ENCODE data around the gene ITGA3. TPM values are rescaled to one million over a fixed set of nuclear protein-coding genes. Genes with fewer than 3 reads are reported as not detected.

Gene ITGA3
- total RNA-seq, 1 experiment from 2014 or later: 1.4 TPM

DNA sequence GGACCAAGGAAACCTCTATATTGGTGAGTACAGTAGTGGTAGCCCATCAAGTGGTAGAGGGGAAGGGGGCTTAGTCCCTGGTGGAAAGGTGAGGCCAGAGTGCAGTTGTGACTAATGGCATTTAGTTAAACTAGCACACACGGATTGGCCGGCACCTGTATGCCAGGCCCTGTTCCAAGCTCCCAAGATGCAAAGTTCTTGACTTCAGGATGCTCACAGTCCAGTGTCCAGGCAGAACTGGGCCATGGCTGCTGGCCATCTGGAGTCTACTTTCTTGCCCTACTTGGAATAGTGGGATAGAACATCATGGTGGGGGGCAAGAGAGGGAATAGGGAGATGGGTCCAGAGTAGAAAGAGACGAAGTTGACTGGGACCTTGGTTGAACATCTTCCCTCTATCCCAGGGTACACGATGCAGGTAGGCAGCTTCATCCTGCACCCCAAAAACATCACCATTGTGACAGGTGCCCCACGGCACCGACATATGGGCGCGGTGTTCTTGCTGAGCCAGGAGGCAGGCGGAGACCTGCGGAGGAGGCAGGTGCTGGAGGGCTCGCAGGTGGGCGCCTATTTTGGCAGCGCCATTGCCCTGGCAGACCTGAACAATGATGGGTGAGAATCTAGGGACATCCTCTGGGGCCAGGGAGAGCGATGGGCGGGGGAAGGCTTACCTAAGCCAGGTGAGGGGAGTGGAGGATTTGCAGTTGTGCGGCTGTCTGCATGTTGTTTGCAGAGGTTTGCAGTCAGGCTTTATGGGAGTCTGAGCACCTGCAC lies 15.2 kb downstream of the ITGA3 start:
- BruUV-seq (replicated peaks): no TSS peak
- DNase-seq (ENCODE audit: low spot score): no peak
- ChIA-PET CTCF (no interaction called here), POLR2A (ENCODE audit: low non-redundant PET) (no interaction called here)
- intact Hi-C loops (cut with micrococcal nuclease; ENCODE audit: unreplicated experiment): no loop called here
- Histone ChIP-seq H3K36me3 (ENCODE audit: insufficient read depth, low read length, poor library complexity, severe bottlenecking) (no peaks in the 10 kb centered on the region), H3K9me3 (ENCODE audit: low read depth, low read length, poor library complexity, severe bottlenecking) (no peaks in the 10 kb centered on the region), H3K4me1 (ENCODE audit: insufficient read depth, low read length, poor library complexity, severe bottlenecking) (no peaks in the 10 kb centered on the region), H3K27ac (ENCODE audit: low read depth, low read length, poor library complexity, severe bottlenecking) (no peak overlapping the region), H3K4me3 (ENCODE audit: low read depth, low read length, poor library complexity, severe bottlenecking) (no peak overlapping the region), H3K27me3 (replicated peaks; ENCODE audit: insufficient read depth, low read depth, low read length, poor library complexity) (no peaks in the 10 kb centered on the region)
- TF ChIP-seq, protein P1, sequence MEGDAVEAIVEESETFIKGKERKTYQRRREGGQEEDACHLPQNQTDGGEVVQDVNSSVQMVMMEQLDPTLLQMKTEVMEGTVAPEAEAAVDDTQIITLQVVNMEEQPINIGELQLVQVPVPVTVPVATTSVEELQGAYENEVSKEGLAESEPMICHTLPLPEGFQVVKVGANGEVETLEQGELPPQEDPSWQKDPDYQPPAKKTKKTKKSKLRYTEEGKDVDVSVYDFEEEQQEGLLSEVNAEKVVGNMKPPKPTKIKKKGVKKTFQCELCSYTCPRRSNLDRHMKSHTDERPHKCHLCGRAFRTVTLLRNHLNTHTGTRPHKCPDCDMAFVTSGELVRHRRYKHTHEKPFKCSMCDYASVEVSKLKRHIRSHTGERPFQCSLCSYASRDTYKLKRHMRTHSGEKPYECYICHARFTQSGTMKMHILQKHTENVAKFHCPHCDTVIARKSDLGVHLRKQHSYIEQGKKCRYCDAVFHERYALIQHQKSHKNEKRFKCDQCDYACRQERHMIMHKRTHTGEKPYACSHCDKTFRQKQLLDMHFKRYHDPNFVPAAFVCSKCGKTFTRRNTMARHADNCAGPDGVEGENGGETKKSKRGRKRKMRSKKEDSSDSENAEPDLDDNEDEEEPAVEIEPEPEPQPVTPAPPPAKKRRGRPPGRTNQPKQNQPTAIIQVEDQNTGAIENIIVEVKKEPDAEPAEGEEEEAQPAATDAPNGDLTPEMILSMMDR (conservative IDR thresholded peaks at IDR 0.05; ENCODE audit: low read depth, low read length): no peak
- TF ChIP-seq EZH2 (IDR thresholded peaks at IDR 0.05; ENCODE audit: borderline replicate concordance, low read depth, low read length, poor library complexity, severe bottlenecking): no peak

DNA sequence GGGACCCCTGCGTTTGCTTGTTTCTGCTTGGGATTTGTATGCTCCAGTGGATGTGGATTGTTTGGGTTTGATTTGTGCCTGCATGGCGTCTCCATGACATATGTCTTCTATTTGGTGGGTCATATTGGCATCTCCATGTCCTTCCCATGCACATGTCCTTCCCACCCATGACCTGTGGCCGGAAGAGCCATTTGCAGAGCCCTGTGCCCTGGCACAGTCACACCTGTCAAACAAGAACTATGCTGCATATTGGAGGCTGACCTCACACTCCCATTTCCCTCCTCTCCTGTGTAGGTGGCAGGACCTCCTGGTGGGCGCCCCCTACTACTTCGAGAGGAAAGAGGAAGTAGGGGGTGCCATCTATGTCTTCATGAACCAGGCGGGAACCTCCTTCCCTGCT lies 15.8 kb downstream of the ITGA3 start:
- intact Hi-C loops (cut with micrococcal nuclease; ENCODE audit: unreplicated experiment): no loop called here
- POLR2A ChIA-PET (ENCODE audit: low non-redundant PET): no interaction called here
- no TSS peak for BruUV-seq (replicated peaks)
- Histone ChIP-seq H3K4me3 (ENCODE audit: low read depth, low read length, poor library complexity, severe bottlenecking) (no peak overlapping the region), H3K9me3 (ENCODE audit: low read depth, low read length, poor library complexity, severe bottlenecking) (no peaks in the 10 kb centered on the region), H3K27me3 (replicated peaks; ENCODE audit: insufficient read depth, low read depth, low read length, poor library complexity) (no peaks in the 10 kb centered on the region), H3K27ac (ENCODE audit: low read depth, low read length, poor library complexity, severe bottlenecking) (no peak overlapping the region), H3K36me3 (ENCODE audit: insufficient read depth, low read length, poor library complexity, severe bottlenecking) (no peaks in the 10 kb centered on the region), H3K4me1 (ENCODE audit: insufficient read depth, low read length, poor library complexity, severe bottlenecking) (no peaks in the 10 kb centered on the region)
- DNase-seq (ENCODE audit: low spot score): no peak
- CTCF ChIA-PET: no interaction called here
- no peak for TF ChIP-seq EZH2 (IDR thresholded peaks at IDR 0.05; ENCODE audit: borderline replicate concordance, low read depth, low read length, poor library complexity, severe bottlenecking)
- TF ChIP-seq, protein P1 (conservative IDR thresholded peaks at IDR 0.05; ENCODE audit: low read depth, low read length): no peak

DNA sequence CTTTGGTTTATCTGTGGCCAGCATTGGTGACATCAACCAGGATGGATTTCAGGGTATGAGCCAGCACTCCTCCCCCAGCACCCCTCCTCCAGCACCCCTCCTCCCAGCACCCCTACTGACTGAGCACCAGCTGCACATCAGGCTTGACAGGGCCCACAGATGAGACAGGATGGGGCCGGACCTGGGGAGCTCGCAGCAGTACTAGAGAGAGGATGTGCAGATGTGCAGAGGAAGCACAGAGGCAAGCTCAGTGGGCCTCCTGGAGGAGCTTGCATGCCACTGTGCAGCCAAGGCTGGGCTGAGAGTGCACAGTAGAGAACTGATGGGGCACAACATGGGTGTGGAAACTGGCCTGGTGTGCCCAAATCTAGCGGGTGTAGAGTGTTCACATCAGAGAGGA lies 16.2 kb downstream of the ITGA3 start:
- TF ChIP-seq, protein P1 (conservative IDR thresholded peaks at IDR 0.05; ENCODE audit: low read depth, low read length): no peak
- no peak for TF ChIP-seq EZH2 (IDR thresholded peaks at IDR 0.05; ENCODE audit: borderline replicate concordance, low read depth, low read length, poor library complexity, severe bottlenecking)
- intact Hi-C loops (cut with micrococcal nuclease; ENCODE audit: unreplicated experiment): no loop called here
- no peaks in the 10 kb centered on the region for H3K4me1 ChIP-seq (ENCODE audit: insufficient read depth, low read length, poor library complexity, severe bottlenecking)
- H3K9me3 ChIP-seq (ENCODE audit: low read depth, low read length, poor library complexity, severe bottlenecking): no peaks in the 10 kb centered on the region
- no peaks in the 10 kb centered on the region for H3K36me3 ChIP-seq (ENCODE audit: insufficient read depth, low read length, poor library complexity, severe bottlenecking)
- POLR2A ChIA-PET (ENCODE audit: low non-redundant PET): no interaction called here
- no TSS peak for BruUV-seq (replicated peaks)
- H3K27ac ChIP-seq (ENCODE audit: low read depth, low read length, poor library complexity, severe bottlenecking): no peak overlapping the region
- H3K27me3 ChIP-seq (replicated peaks; ENCODE audit: insufficient read depth, low read depth, low read length, poor library complexity): no peaks in the 10 kb centered on the region
- no peak overlapping the region for H3K4me3 ChIP-seq (ENCODE audit: low read depth, low read length, poor library complexity, severe bottlenecking)
- CTCF ChIA-PET: no interaction called here
- DNase-seq (ENCODE audit: low spot score): no peak

All from A673 (cell line).